EH (cell line): ENCODE results near the gene MYCBP2.

Experiments
- DNase-seq: peaks from one replicate; pipeline ENCODE4 v3.0.0-alpha.2; 2015; ENCODE audit warnings: low read depth

MYCBP2 gene

DNA sequence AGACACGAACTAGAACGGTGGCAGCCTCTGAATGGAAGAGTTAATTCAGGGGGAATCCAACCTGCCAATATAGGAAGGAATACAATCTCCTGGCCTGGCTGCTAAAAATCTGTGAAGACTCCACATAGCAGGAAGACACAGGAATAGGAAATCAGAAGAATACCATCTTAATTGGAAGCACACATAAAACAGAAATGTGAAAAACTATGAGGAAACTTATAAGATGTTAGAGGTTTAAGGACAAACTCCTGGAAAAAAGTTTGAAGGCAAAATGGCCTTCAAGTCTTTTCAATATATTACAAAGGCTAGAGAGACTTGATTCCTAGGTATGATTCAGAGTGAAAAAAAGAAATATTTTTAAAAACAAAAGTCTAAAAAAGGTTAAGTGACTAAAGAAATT is 221.8 kb downstream of the MYCBP2 start:
- DNase-seq = no peak

DNA sequence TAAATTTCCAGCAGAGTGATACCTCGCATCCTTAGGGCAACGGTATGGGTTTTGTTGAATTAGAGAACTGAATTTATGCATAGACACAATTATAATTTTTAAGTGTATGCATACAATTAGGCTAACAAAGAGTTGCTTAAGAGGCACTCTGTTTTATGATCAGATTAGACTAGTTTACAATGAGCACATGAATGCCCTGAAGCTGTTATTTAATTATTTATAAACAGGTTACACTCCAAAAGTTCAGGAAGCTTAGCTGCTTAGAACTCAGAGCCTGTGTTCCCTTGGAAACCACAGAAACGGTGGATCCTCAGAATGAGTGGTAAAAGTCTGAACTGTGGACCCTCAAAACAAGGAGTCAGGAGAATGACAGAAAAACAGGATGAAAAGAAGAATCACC is 227.5 kb downstream of the MYCBP2 start:
- DNase-seq = no peak

- DNase-seq = no peak
These were observed 231.6 kb downstream of the MYCBP2 start for GRCh38 chr13:77095288-77095687.

DNA sequence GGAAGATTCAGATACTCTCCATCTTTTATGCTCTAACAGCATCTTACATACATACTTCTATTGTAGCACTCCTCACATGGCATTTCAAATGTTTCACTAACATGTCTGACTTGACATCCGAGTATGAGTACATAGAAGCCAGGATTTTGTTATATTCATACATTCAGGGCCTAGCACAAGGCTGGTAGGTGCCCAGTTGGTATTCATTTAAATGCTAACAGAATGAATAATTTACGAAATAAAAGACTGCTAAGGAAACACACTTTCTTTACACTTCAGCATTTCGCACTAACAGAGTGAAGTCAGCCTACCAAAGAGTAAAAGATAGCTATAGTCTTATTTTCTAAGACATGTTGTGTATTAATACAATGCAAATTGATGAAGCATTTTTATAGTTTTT is 232.1 kb downstream of the MYCBP2 start:
- no peak for DNase-seq

- DNase-seq = no peak
These were observed 233.2 kb downstream of the MYCBP2 start for GRCh38 chr13:77093735-77094134.

DNA sequence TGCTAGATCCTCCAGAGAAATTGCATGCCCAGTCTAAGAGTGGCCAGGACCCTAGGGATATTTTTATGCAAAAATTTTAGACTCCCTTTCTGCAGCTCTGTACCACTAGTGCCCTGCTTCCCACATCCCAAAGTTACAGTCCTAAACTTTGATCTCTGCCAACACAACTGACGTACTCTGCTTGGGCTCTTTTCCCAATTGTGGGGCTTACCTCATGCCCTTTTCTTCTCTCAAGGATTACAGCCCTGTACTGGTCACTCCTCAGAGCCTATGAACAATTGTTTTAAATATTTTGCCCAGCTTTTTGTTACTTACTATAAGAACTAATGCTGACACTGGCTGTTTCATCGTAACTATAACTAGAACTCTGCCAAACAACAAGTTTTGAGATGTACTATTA is 242.1 kb downstream of the MYCBP2 start:
- DNase-seq = no peak

GRCh38 chr13:77079902-77080413 is 246.9 kb downstream of the MYCBP2 start:
- DNase-seq = no peak

DNA sequence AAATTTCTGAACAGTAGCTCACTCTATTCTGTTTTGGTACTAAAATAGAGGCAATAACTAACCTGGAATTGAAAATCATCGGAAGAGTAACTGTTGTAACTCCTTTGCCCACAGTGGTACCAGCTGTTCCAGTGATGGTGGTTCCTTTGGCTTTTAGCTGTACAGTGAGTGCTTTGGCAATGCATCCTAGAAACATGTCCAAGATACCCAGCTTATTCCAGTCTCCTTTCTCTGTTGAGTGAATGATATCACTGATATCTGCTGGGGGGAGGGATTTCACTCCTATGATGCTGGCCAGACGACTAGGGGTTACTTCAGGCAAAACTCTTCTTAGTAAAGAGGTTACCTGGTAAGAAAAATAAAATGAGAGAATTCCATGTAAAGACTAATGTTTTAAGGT is 259.4 kb downstream of the MYCBP2 start:
- no peak for DNase-seq

- DNase-seq = no peak
These were observed 261.3 kb downstream of the MYCBP2 start for GRCh38 chr13:77065461-77066147.

DNA sequence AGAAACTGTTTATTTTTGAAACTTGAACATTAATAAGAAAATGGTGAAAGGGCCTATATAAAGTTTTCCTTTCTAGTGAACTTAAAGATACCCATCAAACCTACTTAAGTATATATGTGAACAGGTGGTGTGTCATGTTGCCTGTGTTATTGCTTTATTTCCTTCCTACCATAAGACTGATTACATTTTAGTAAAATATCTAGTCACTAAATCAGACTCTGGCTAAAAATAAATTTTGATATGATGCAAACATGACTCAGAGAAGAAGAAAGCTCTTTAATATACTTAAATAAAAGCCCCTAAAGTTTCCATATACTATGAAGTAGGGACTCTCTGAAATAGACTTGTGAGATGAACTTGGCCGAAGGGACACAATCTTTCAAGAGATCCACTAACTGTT is 264.8 kb downstream of the MYCBP2 start:
- DNase-seq = peak; percentile 23

GRCh38 chr13:77061362-77061761 is 265.5 kb downstream of the MYCBP2 start:
- DNase-seq = no peak

DNA sequence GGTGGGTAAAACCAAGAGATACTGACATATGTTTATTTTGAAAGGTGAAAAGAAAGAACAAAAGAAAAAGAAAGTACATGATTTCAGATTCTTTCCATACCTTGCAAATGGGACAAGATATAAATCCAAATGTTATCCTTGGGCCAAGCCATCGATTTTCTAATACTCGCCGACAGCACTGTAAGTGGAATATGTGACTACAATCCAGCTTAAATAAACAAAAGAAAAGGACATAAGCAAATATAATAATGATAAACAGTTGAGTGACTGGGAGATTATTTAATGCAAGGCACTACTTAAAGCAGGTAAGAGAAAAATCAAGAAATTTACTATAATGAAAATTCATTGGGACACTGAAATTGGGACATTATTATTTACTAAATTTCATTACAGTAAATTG is 270.0 kb downstream of the MYCBP2 start:
- DNase-seq = no peak

GRCh38 chr13:77056382-77056781 is 270.5 kb downstream of the MYCBP2 start:
- no peak for DNase-seq

DNA sequence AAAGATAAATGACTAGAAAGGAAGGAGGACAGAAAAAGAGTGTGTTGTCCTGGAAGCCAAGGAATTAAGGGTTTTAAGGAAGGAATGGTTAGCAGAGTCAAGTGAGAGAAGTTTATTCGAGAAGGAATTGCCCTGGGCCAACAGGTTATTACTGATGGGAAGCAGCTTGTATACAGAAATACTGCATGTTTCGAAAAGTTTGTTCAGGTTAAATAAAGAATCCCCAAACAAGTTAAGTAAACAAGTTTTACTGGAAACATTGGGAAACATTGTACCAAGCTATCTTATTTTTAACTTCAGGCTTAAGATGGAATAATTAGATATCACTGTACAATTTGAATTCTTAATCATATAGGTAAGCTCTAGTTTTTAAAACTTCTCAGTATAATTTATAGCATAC is 271.7 kb downstream of the MYCBP2 start:
- DNase-seq = no peak

DNA sequence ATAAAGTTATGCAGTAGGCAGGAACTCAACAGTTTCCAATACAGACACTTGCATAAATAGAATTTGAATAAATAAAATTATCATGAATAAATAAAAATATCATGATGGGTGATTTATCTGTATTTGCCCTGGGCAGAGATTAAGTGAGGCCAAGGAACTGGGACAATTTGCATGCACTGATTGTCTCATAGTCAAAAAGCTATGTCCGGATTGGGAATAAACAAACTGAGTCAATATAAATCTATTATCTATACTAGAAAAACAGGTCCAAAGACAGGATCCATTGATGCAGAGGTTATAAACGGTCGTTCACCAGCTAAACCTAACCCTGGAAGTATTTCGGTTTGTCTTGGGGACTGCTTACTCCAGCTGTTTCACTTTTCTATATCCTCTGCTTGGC is 273.7 kb downstream of the MYCBP2 start:
- no peak for DNase-seq

GRCh38 chr13:77048681-77049080 is 278.2 kb downstream of the MYCBP2 start:
- DNase-seq = no peak

DNA sequence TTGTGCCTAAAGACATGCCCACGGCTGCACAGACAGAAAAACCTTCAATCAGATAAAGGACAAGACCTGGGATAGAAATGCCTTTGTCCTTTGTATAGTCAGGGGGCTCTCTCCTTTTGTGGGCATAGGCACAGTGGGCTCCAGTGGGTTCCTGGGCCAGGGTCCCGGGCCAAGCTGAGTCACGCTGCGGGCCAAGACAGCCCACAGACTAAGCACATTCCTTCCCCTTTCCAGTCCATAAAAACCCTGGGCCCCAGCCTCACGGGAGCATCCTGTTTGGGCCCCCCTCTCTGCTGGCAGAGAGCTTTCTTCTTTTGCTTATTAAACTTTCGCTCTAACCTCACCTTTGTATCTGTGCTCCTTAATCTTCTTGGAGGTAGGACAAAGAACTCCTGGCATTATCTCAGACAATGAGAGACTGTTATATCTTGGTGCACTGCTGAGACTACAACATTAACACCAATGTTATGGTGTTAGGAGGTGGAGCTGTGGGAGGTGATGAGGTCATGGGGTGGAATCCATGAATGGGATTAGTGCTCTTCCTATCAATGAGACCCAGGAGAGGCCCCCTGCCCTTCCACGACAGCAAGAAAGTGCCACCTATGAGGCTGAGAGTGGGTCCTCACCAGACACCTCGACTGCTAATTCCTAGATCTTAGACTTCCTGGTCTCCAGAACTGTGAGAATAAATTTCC is 279.1 kb downstream of the MYCBP2 start:
- DNase-seq = no peak

GRCh38 chr13:77042566-77043177 is 284.2 kb downstream of the MYCBP2 start:
- DNase-seq = no peak

- no peak for DNase-seq
These were observed 286.1 kb downstream of the MYCBP2 start for GRCh38 chr13:77040835-77041234.

- DNase-seq = no peak
These were observed 286.8 kb downstream of the MYCBP2 start for GRCh38 chr13:77040076-77040475.

DNA sequence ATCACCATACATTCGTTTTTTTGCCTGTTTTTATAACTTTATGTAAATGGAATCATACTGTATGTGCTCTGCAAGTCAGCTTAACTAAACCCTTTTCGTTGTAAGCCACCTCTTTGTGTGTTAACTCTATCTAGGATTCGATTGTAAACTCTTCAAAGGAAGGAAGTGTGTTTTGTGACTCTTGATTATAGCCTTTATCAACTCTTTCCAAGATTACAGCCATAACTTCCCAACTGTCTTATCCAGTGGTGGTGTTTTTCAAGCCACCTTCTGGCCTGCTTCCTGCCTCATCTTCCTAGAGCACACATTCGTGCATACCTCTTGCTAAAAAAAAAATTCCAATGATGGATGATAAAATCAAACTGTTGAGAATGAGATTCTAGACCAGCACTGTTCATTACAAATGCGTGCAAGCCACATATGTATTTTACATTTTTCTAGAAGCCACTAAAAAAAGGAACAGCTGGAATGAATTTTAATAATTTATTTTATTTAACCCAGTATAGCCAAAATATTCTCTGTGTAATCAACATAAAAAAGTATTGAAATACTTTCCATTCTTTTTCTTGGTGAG is 287.9 kb downstream of the MYCBP2 start:
- DNase-seq = no peak

DNA sequence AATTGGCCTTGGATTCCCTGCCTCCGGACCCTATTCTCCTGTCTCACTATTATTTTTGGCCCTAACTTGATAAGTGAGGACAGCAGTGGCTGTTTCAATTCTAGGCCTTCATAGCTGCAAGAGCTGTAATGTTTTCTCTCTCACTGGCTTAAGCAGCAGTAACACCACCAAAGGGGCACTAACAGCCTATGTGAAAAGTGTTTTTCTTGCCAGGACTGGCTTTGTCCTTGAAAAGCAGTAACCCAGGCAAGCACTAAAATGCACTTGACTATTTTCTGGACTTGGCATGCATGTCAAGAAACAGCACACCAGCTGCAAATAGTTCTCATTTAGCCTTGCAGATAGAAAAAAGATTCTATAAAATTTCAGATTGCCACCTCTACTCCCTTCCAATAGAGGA is 290.6 kb downstream of the MYCBP2 start:
- no peak for DNase-seq

- DNase-seq = peak; percentile 54
These were observed 292.0 kb downstream of the MYCBP2 start for GRCh38 chr13:77034881-77035280.
